Lower leg skin (tissue), 4 donors: ENCODE data around the gene TREH. TPM values are rescaled to one million over a fixed set of nuclear protein-coding genes. Genes with fewer than 3 reads are reported as not detected.

ENCODE experiments used
- DNase-seq, 2 donors: peaks; one replicate each; pipeline ENCODE4 v3.0.0-alpha.2; 2019; ENCODE audit warnings: low spot score in 2 of 2
- H3K4me3 ChIP-seq: fragments of 200-600 bp; sonication (generic); 2 replicates; pipeline ENCODE4 v1.5.1; 2017; ENCODE audit warnings: mild to moderate bottlenecking, low read depth; ENCODE audit not compliant: poor library complexity, severe bottlenecking
- CTCF ChIP-seq, 3 donors: fragments of 450-650 bp; IDR thresholded peaks; one replicate each; pipeline ENCODE4 v1.5.1; 2016; ENCODE audit warnings: antibody characterized with exemption in 3 of 3, mild to moderate bottlenecking in 3 of 3, moderate library complexity in 2 of 3
- POLR2A ChIP-seq, 2 donors: fragments of 450-650 bp; IDR thresholded peaks; one replicate each; pipeline ENCODE4 v1.6.1; 2016 to 2017; ENCODE audit warnings: antibody characterized with exemption in 2 of 2, mild to moderate bottlenecking in 1 of 2, moderate library complexity in 1 of 2
- WGBS, 2 donors: methylation state at CpG; one replicate each; pipeline ENCODE4 v1.1.5; 2018; 5-methylcytosine and 5-hydroxymethylcytosine counted together
- intact Hi-C: fragments of 100-400 bp; cut with DNase I; formaldehyde crosslinking; loops from one replicate; pipeline ENCODE4 v1.15.0; 2023; ENCODE audit warnings: low total_unique reads
- total RNA-seq, 4 donors: library from RNA; depleted of rRNA; stranded (reverse); fragments of >200 nt; gene quantifications; one replicate each; pipeline ENCODE4 v1.1.0, GENCODE V29; 2016

Gene TREH
- total RNA-seq, 4 donors from 2014 or later: not detected

- H3K4me3 ChIP-seq: no peak overlapping the region
- intact Hi-C loops: no loop called here
- 87 to 89% methylated on average over 18 of the region's 19 CpGs for WGBS, 2 donors
- TF ChIP-seq CTCF (IDR thresholded peaks at IDR 0.05): no peak
- no peak for TF ChIP-seq POLR2A (IDR thresholded peaks at IDR 0.05)
- peak in 1 of 2 donors; percentile 78 for DNase-seq
Measured at GRCh38 chr11:118661425-118662301, 17.8 kb downstream of the TREH start.

GRCh38 chr11:118660681-118661424 lies 18.6 kb downstream of the TREH start:
- intact Hi-C loops: no loop called here
- H3K4me3 ChIP-seq: no peak overlapping the region
- peak in 1 of 2 donors; percentile 84 for DNase-seq

GRCh38 chr11:118659953-118660680 lies 19.3 kb downstream of the TREH start:
- TF ChIP-seq CTCF (IDR thresholded peaks at IDR 0.05): no peak
- TF ChIP-seq POLR2A (IDR thresholded peaks at IDR 0.05): no peak
- no peak overlapping the region for H3K4me3 ChIP-seq
- 59 to 60% methylated on average over 14 of the region's 14 CpGs for WGBS, 2 donors
- intact Hi-C loops: no loop called here
- DNase-seq: peak in 1 of 2 donors; percentile 80

More at GRCh38 chr11:118660681-118661424, 18.6 kb downstream of the TREH start:
- no peak for TF ChIP-seq CTCF (IDR thresholded peaks at IDR 0.05)
- no peak for TF ChIP-seq POLR2A (IDR thresholded peaks at IDR 0.05)
- WGBS, 2 donors: 81 to 82% methylated on average over 5 to 7 of the region's 7 CpGs

- peak; percentile 86 to 98 for DNase-seq
- no peak overlapping the region for H3K4me3 ChIP-seq
- WGBS, 2 donors: 7 to 14% methylated on average over 20 to 22 of the region's 26 CpGs
- no peak for TF ChIP-seq POLR2A (IDR thresholded peaks at IDR 0.05)
- peak in 1 of 3 donors; percentile 36 for TF ChIP-seq CTCF (IDR thresholded peaks at IDR 0.05)
- intact Hi-C loops: no loop called here
Measured at GRCh38 chr11:118659314-118659952, 20.0 kb downstream of the TREH start.
